Measurements from ENCODE around the gene CNGA3. TPM values are rescaled to one million over a fixed set of nuclear protein-coding genes. Genes with fewer than 3 reads are reported as not detected.

CNGA3 gene
- total and polyA plus RNA-seq, 2 donors: 0.05 to 0.09 TPM

GRCh38 chr2:98308532-98308931 is 37.7 kb upstream of the CNGA3 start:
- Histone ChIP-seq H3K27ac (ENCODE audit: low read depth in 1 of 2, low read length in 1 of 2) (no peak overlapping the region), H3K27me3 (ENCODE audit: control insufficient read depth in 2 of 2, insufficient read depth in 1 of 2, low read length in 1 of 2) (peaks cover 0 to 16% of the 10 kb centered on the region in 2 donors), H3K4me3 (ENCODE audit: low read length in 2 of 2) (no peak overlapping the region), H3K9me3 (ENCODE audit: control insufficient read depth in 2 of 2, insufficient read depth in 1 of 2, low read length in 1 of 2) (no peaks in the 10 kb centered on the region), H3K4me1 (ENCODE audit: control insufficient read depth in 2 of 2, insufficient read depth in 2 of 2, low read length in 2 of 2) (no peaks in the 10 kb centered on the region), H3K36me3 (ENCODE audit: control insufficient read depth in 2 of 2, insufficient read depth in 2 of 2, low read length in 1 of 2) (no peaks in the 10 kb centered on the region)
- 95% methylated on average over 4 of the region's 4 CpGs for WGBS
- DNase-seq (ENCODE audit: low read depth in 6 of 9, low spot score in 9 of 9): no peak

GRCh38 chr2:98309580-98309979 is 36.7 kb upstream of the CNGA3 start:
- no peak overlapping the region for H3K27ac ChIP-seq (ENCODE audit: low read depth in 1 of 2, low read length in 1 of 2)
- no peaks in the 10 kb centered on the region for H3K36me3 ChIP-seq (ENCODE audit: control insufficient read depth in 2 of 2, insufficient read depth in 2 of 2, low read length in 1 of 2)
- peaks cover 0 to 16% of the 10 kb centered on the region in 2 donors for H3K27me3 ChIP-seq (ENCODE audit: control insufficient read depth in 2 of 2, insufficient read depth in 1 of 2, low read length in 1 of 2)
- no peak for DNase-seq (ENCODE audit: low read depth in 6 of 9, low spot score in 9 of 9)
- H3K4me3 ChIP-seq (ENCODE audit: low read length in 2 of 2): no peak overlapping the region
- H3K4me1 ChIP-seq (ENCODE audit: control insufficient read depth in 2 of 2, insufficient read depth in 2 of 2, low read length in 2 of 2): no peaks in the 10 kb centered on the region
- no peaks in the 10 kb centered on the region for H3K9me3 ChIP-seq (ENCODE audit: control insufficient read depth in 2 of 2, insufficient read depth in 1 of 2, low read length in 1 of 2)
- WGBS: 93% methylated on average over 11 of the region's 11 CpGs

GRCh38 chr2:98310010-98310409 is 36.2 kb upstream of the CNGA3 start:
- peaks cover 0 to 16% of the 10 kb centered on the region in 2 donors for H3K27me3 ChIP-seq (ENCODE audit: control insufficient read depth in 2 of 2, insufficient read depth in 1 of 2, low read length in 1 of 2)
- no peaks in the 10 kb centered on the region for H3K9me3 ChIP-seq (ENCODE audit: control insufficient read depth in 2 of 2, insufficient read depth in 1 of 2, low read length in 1 of 2)
- H3K27ac ChIP-seq (ENCODE audit: low read depth in 1 of 2, low read length in 1 of 2): no peak overlapping the region
- no peaks in the 10 kb centered on the region for H3K36me3 ChIP-seq (ENCODE audit: control insufficient read depth in 2 of 2, insufficient read depth in 2 of 2, low read length in 1 of 2)
- WGBS: 87% methylated on average over 4 of the region's 4 CpGs
- no peak overlapping the region for H3K4me3 ChIP-seq (ENCODE audit: low read length in 2 of 2)
- H3K4me1 ChIP-seq (ENCODE audit: control insufficient read depth in 2 of 2, insufficient read depth in 2 of 2, low read length in 2 of 2): no peaks in the 10 kb centered on the region
- DNase-seq (ENCODE audit: low read depth in 6 of 9, low spot score in 9 of 9): no peak

DNA sequence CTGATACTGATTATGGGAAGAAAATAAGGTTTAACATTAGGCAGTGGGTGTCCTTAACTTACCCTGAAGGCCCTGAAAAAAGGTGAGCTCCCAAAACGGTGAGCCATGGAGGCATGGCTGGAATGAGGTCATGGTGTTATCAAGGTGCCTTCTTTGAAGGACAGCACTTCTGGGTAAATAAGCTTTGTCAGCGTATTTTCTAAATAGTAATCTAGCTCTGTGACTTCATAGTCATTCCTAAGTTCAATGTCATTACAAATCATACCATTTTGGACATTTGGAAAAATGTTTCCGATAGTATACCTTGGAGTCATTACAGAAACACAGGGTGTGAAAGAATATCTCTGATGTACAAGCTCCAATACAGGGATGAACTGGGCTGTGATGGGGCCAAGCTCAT is 35.2 kb upstream of the CNGA3 start:
- H3K36me3 ChIP-seq (ENCODE audit: control insufficient read depth in 2 of 2, insufficient read depth in 2 of 2, low read length in 1 of 2): no peaks in the 10 kb centered on the region
- H3K27ac ChIP-seq (ENCODE audit: low read depth in 1 of 2, low read length in 1 of 2): no peak overlapping the region
- H3K4me1 ChIP-seq (ENCODE audit: control insufficient read depth in 2 of 2, insufficient read depth in 2 of 2, low read length in 2 of 2): no peaks in the 10 kb centered on the region
- WGBS: 91% methylated on average over 3 of the region's 3 CpGs
- H3K4me3 ChIP-seq (ENCODE audit: low read length in 2 of 2): no peak overlapping the region
- no peak for DNase-seq (ENCODE audit: low read depth in 6 of 9, low spot score in 9 of 9)
- no peaks in the 10 kb centered on the region for H3K9me3 ChIP-seq (ENCODE audit: control insufficient read depth in 2 of 2, insufficient read depth in 1 of 2, low read length in 1 of 2)
- H3K27me3 ChIP-seq (ENCODE audit: control insufficient read depth in 2 of 2, insufficient read depth in 1 of 2, low read length in 1 of 2): peaks cover 0 to 14% of the 10 kb centered on the region in 2 donors

DNA sequence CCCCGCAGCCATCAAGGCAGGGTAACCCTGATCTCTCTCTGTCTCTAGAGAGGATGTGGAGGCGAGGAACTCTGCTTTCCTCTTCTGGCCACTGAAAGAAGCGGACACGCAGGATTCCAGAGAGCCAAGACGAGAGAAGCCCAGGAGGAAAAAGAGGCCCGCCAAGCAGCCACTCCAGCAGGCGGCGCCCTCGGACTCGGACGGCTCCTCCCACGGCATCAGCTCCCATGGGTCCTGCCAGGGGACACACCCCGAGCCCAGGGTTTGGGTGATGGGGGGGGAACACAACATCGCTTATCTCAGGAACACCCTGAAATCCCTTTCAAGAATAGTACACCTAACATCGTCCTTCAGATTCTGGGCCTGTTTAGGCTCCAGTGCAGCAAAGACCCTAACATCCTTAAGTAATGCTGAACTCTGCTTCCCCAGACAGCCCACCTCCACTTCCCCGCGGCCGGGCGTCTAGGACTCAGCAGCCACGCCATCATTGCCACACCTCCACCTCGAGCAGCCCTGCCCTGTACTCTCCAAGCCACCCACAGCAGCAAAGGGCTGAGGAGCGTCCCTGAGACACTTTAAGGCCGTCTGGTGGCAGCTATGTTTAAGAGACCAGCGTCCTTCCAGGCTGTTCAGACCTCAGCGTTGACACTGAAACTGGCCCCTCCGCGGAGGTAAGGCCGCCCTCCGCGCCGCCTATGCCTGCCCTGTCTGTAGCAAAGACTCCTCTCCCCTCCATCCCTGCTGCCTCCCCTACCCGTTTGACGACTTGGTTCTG is 34.3 kb upstream of the CNGA3 start:
- H3K27ac ChIP-seq (ENCODE audit: low read depth in 1 of 2, low read length in 1 of 2): no peak overlapping the region
- WGBS: 80% methylated on average over 33 of the region's 33 CpGs
- H3K4me3 ChIP-seq (ENCODE audit: low read length in 2 of 2): no peak overlapping the region
- peaks cover 0 to 14% of the 10 kb centered on the region in 2 donors for H3K27me3 ChIP-seq (ENCODE audit: control insufficient read depth in 2 of 2, insufficient read depth in 1 of 2, low read length in 1 of 2)
- no peaks in the 10 kb centered on the region for H3K9me3 ChIP-seq (ENCODE audit: control insufficient read depth in 2 of 2, insufficient read depth in 1 of 2, low read length in 1 of 2)
- no peaks in the 10 kb centered on the region for H3K4me1 ChIP-seq (ENCODE audit: control insufficient read depth in 2 of 2, insufficient read depth in 2 of 2, low read length in 2 of 2)
- DNase-seq (ENCODE audit: low read depth in 6 of 9, low spot score in 9 of 9): no peak
- no peaks in the 10 kb centered on the region for H3K36me3 ChIP-seq (ENCODE audit: control insufficient read depth in 2 of 2, insufficient read depth in 2 of 2, low read length in 1 of 2)

GRCh38 chr2:98313492-98314250 is 32.6 kb upstream of the CNGA3 start:
- no peak for DNase-seq (ENCODE audit: low read depth in 6 of 9, low spot score in 9 of 9)
- peaks cover 0 to 11% of the 10 kb centered on the region in 2 donors for H3K27me3 ChIP-seq (ENCODE audit: control insufficient read depth in 2 of 2, insufficient read depth in 1 of 2, low read length in 1 of 2)
- H3K9me3 ChIP-seq (ENCODE audit: control insufficient read depth in 2 of 2, insufficient read depth in 1 of 2, low read length in 1 of 2): no peaks in the 10 kb centered on the region
- 90% methylated on average over 8 of the region's 8 CpGs for WGBS
- H3K4me1 ChIP-seq (ENCODE audit: control insufficient read depth in 2 of 2, insufficient read depth in 2 of 2, low read length in 2 of 2): no peaks in the 10 kb centered on the region
- H3K36me3 ChIP-seq (ENCODE audit: control insufficient read depth in 2 of 2, insufficient read depth in 2 of 2, low read length in 1 of 2): no peaks in the 10 kb centered on the region
- no peak overlapping the region for H3K4me3 ChIP-seq (ENCODE audit: low read length in 2 of 2)
- H3K27ac ChIP-seq (ENCODE audit: low read depth in 1 of 2, low read length in 1 of 2): no peak overlapping the region

DNA sequence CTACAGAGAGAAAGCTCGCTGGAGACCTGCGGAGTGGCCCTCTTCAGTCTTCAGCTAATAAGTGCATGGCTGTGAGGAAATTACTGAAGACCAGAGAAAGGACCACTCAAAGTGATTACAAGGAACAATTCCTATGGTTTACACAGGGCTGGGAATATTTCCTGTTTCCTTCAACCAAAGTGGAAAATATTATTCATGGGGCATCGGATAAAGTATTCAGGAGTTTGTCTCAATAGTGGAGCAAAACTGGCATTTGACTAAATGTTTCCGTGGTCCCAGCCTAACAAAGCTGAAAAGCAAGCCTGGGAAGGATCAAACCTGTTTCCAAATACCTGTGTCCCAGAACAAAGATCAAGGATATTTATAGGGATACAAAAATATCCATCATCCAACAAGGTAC is 32.0 kb upstream of the CNGA3 start:
- no peaks in the 10 kb centered on the region for H3K9me3 ChIP-seq (ENCODE audit: control insufficient read depth in 2 of 2, insufficient read depth in 1 of 2, low read length in 1 of 2)
- H3K4me3 ChIP-seq (ENCODE audit: low read length in 2 of 2): no peak overlapping the region
- WGBS: 90% methylated on average over 4 of the region's 4 CpGs
- H3K36me3 ChIP-seq (ENCODE audit: control insufficient read depth in 2 of 2, insufficient read depth in 2 of 2, low read length in 1 of 2): no peaks in the 10 kb centered on the region
- H3K27me3 ChIP-seq (ENCODE audit: control insufficient read depth in 2 of 2, insufficient read depth in 1 of 2, low read length in 1 of 2): peaks cover 0 to 11% of the 10 kb centered on the region in 2 donors
- DNase-seq (ENCODE audit: low read depth in 6 of 9, low spot score in 9 of 9): no peak
- H3K4me1 ChIP-seq (ENCODE audit: control insufficient read depth in 2 of 2, insufficient read depth in 2 of 2, low read length in 2 of 2): no peaks in the 10 kb centered on the region
- no peak overlapping the region for H3K27ac ChIP-seq (ENCODE audit: low read depth in 1 of 2, low read length in 1 of 2)

DNA sequence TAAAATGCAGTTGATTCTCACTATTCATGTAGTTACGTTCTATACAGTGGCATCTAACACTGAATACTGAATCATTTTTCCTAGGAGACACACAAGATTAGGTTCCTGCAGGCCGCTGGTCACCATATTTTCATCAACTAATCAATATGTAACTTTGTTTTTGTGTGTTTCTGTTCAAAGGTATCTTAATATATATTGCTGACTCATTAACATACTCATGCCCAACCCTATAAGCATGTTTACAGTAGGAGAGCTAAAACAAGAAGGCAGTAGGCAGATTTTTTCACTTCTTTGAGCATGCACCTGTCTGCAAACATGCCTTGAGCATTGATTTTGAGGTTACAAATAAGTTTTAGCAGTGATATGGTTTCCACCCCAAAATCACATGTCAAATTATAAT is 30.3 kb upstream of the CNGA3 start:
- no peak overlapping the region for H3K27ac ChIP-seq (ENCODE audit: low read depth in 1 of 2, low read length in 1 of 2)
- H3K27me3 ChIP-seq (ENCODE audit: control insufficient read depth in 2 of 2, insufficient read depth in 1 of 2, low read length in 1 of 2): peaks cover 0 to 11% of the 10 kb centered on the region in 2 donors
- WGBS: 94% methylated on average over 2 of the region's 2 CpGs
- H3K36me3 ChIP-seq (ENCODE audit: control insufficient read depth in 2 of 2, insufficient read depth in 2 of 2, low read length in 1 of 2): no peaks in the 10 kb centered on the region
- H3K4me3 ChIP-seq (ENCODE audit: low read length in 2 of 2): no peak overlapping the region
- DNase-seq (ENCODE audit: low read depth in 6 of 9, low spot score in 9 of 9): no peak
- H3K4me1 ChIP-seq (ENCODE audit: control insufficient read depth in 2 of 2, insufficient read depth in 2 of 2, low read length in 2 of 2): no peaks in the 10 kb centered on the region
- H3K9me3 ChIP-seq (ENCODE audit: control insufficient read depth in 2 of 2, insufficient read depth in 1 of 2, low read length in 1 of 2): peaks cover 3 to 6% of the 10 kb centered on the region in 2 donors

GRCh38 chr2:98317214-98317613 is 29.0 kb upstream of the CNGA3 start:
- Histone ChIP-seq H3K4me1 (ENCODE audit: control insufficient read depth in 2 of 2, insufficient read depth in 2 of 2, low read length in 2 of 2) (no peaks in the 10 kb centered on the region), H3K4me3 (ENCODE audit: low read length in 2 of 2) (no peak overlapping the region), H3K27me3 (ENCODE audit: control insufficient read depth in 2 of 2, insufficient read depth in 1 of 2, low read length in 1 of 2) (peaks cover 0 to 1% of the 10 kb centered on the region in 2 donors), H3K9me3 (ENCODE audit: control insufficient read depth in 2 of 2, insufficient read depth in 1 of 2, low read length in 1 of 2) (peaks cover 3 to 11% of the 10 kb centered on the region in 2 donors), H3K27ac (ENCODE audit: low read depth in 1 of 2, low read length in 1 of 2) (no peak overlapping the region), H3K36me3 (ENCODE audit: control insufficient read depth in 2 of 2, insufficient read depth in 2 of 2, low read length in 1 of 2) (no peaks in the 10 kb centered on the region)
- DNase-seq (ENCODE audit: low read depth in 6 of 9, low spot score in 9 of 9): no peak
- 50% methylated on average over 3 of the region's 3 CpGs for WGBS

Measured in thymus (tissue), 11 donors.